Measurements from ENCODE around the gene ACYP2.

ACYP2 gene

DNA sequence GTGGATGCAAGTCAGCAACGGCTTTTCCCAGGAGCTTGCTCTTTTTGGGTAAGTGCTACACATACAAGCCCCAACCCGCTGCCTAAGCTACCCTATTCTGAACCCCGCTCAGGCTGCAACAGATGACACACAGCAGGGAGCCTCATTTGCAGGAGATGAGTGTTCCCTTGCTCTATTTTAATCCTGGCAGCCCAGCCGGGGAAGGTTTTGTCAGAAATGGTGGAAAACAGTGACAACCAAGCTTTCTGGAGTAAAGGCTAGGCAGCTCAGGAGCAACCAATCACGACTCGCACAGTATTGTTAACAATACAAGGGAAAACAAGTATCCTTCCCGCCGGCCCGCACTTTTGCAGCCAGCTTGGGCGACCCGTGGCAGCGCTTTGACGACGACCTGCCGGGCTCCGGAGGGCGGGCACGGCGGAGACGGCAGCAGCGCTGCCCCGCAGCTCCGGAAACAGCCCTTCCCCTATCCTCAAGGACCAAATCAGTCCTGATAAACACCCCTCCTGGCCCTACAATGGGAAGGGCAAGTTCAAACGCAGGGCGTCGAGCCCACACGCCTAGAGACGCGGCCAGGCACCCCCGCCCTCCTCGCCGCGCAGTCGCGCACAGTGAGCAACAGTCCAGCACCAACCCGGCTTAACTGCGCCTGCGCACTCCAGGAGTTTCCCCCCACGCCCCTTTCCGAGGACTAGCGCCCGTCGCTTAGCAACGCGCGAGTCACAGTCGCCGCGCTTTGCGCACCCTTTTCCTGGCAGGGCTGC is 214.9 kb downstream of the ACYP2 start:
- no peak for FAIRE-seq

DNA sequence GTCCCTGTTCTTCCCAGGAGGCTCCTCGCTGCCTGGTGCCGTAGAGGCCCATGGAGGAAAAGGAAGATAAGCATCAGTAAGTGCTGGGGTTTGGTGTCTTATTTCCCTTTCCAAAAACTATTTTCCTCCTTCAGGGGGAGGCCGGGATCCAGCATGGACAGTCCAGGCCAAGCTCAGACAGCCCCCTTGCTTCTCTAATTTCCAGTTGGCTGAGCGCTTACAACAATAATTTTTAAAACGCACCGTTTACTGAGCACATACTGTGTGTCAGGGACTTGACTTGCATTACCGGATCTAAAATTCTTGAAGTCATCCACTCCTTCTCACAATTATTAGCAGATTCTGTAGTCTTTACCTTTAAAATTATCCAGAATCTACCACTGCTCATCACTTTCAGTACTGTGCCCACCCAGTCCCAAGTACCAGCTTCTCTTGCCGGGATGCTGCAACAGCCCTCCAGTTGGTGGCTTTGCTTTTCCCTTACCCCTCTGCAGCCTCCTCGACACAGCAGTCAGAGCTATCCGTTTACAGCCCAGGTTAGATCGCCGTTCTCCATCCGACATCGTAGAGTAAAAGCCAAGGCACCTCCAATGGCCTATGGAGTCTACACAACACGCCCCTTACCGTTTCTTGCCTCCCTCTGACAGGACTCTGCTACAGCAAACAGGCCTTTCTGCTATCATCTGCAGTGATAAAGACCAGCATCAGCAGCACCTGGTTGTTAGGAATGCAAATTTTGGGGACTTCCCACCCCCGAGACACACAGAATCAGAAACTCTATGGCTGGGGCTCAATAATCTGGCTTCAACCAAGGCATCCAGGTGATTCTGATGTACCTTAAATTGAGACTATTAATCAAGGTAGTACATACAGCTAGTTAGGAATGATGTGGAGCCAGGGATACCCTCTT is 215.8 kb downstream of the ACYP2 start:
- FAIRE-seq: no peak

DNA sequence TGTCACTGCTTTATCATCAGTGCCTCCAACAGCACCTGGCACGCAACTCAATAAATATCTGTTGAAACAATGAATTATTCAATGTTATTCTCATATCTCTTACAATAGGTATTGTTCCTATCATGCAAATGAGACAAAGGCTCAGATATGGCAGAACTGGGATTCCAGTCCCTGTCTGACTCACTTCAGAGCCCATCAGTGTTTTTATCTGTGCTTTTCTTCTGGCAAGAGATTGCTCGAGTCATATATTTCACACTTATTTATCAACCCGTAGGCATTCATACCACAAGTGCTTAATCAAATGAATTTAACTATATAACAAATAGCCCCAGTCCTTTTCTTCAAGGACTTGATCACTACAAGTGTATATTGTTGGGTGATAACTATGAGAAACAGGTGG is 217.0 kb downstream of the ACYP2 start:
- FAIRE-seq: no peak

DNA sequence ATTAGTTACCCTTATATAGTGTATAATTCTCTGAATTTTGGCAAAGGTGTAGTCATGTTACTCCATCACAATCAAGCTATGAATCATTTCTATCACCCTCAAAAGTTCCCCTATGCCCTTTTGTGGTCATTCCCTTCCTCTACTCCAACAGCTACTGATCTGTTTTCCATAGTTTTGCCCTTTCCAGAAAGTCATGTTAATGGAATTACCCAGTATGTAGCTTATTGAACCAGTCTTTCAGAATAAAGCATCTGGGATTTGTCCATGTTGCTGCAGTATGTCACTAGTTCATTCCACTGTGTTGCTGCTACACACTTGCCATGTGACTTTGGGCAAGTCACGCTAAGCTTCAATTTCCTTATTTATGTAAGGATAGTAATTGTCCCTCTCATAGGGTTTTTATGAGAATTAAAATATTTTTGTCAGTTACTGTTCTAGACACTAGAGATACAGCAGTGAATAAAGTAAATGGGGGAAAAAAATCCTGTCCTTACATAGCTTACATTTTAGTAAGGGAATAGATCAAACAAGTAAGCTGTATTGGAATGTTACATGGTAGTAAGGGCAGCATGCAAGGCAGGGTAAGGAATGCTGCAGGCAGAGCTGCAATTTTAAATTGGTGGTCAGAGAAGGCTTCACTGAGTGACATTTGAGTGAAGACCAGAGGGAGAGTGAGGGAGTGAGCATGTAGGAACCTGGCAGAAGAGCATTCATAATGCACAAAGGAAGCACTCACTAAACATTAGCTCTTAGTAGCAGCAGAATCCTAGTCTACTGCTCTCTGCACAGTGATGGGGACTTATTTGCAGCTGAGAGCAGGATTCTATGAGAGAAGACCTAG is 220.9 kb downstream of the ACYP2 start:
- FAIRE-seq: no peak

DNA sequence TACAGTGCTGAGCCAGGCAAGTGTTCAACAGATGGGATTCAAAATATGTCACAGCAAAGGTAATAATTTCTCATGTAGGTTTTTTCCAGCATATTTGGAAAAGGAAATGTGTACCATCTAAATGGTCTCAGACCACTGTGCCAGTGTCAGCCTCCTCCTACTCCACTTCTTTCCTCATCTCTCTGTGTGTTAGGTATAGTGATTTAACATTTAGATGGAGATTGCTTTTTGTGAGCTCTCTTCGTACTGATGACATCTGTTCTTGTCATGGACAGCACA is 221.5 kb downstream of the ACYP2 start:
- no peak for FAIRE-seq

DNA sequence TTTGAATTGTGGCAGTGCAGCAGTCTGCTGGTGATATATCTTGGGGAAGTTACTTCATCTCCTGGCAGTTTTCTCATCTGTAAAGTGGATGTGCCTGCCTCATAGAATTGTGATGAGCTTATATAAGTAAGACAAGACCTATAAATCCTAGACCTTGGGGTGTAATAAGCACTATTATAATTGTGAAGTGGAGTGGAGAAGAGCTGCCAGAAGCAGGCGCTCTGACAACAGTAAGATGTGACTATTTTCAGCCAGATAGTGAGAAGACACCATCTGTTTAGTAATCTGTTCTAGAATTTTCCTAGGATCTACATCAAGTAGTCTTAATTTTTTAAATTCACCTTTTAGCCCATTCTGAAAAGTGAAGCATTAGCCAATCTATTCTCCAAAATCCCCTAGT is 226.2 kb downstream of the ACYP2 start:
- no peak for FAIRE-seq

DNA sequence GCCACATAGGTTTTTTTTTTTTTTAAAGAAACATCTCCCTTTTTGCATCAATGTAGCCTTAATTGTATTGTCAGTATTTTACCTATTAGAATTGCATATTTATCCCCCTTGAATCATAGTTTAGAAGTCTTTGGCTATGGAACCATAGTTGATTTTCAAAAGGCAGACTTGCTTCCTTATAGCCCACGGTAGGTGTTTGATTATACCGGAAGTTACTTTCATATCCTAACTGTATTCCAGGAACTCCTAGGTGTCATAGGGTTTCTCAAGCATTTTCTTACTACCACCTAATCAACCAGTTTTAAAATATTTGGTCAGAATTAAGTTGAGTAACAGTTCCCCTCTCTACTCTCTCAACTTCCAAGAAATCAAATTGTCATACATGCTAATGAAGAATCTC is 227.2 kb downstream of the ACYP2 start:
- no peak for FAIRE-seq

DNA sequence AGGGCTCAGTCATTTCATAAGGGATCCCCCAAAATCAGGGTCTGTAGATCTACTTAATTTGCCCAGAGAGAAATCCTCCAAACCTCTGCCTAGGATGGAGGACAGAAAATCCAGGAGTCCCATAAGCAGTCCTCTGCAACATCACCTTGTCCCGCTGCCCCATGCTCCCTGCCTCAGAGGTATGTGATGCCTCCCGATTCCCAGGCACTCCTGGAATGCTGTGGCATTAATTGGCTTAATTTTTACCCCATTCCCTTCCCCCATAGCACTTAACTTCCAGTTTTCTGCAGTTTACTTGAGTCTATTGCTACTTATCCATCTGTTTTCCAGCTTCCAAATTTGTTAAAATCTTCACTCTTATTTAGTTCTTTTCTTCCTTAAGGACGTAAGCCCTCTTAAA is 232.2 kb downstream of the ACYP2 start:
- FAIRE-seq: no peak

DNA sequence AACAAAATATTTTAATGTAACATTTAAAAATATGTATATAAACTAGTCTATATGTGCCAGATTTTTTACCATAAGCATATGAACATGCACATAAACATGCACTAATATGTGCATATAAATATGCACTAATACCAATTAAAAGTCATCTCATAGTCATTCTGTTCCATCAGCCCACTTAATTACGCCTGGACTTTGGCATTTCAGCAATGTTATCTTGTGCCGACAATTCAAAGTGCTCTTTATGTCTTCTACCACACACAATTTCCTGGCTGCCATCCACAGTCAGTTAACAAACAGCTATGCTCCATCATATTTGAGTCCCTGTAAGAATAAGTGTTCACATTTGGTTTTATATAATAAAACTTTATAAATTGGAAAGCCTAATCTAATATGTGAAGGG is 233.2 kb downstream of the ACYP2 start:
- FAIRE-seq: no peak

DNA sequence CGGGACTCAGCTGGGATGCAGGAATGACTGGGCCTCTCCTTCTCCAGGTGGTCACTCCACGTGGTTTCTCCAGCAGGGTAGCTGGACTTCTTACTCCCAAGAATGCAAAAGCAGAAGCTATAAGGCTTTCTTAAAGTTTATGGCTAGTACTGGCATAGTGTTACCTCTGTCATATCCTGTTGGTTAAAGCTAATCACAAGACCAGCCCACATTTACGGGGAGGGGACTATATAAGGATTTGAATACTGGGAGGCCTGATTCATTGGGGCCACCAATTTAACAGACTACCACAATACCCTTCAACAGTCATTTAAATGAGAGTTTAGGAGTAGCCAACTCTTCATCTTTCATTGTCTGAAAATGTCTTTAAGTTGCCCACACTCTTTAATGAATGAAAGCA is 235.0 kb downstream of the ACYP2 start:
- no peak for FAIRE-seq

DNA sequence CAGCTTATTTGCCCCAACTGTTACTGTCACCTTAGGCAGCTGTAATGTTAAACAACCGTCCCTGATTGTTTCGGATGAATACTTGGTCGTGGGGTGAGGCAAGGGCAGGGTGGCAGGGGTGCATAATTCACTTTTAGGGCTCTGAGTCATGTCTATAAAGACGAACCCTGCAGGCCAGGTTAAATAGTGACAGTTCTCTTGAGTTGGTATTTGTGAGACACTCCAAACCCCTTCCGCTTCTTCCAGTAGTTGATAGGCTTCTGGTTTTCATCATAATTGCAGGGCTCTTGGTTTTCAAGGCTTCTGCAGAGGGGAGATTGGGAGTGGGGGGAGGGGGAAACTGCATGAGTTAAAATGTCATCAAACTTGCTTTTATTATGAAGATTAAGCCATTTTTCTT is 237.8 kb downstream of the ACYP2 start:
- FAIRE-seq: no peak

All from colon (tissue), 2 donors.